ENCODE measurements around the gene CHMP2A.

GRCh38 chr19:58515259-58515658, 39.6 kb downstream of the CHMP2A start:
- TF ChIP-seq RFX5 (IDR thresholded peaks at IDR 0.05; ENCODE audit: low read depth, low read length) (no peak), TAF1 (IDR thresholded peaks at IDR 0.05; ENCODE audit: borderline replicate concordance, low read depth, low read length) (no peak), SUPT20H (IDR thresholded peaks at IDR 0.05; ENCODE audit: borderline replicate concordance, control insufficient read depth, low read depth, low read length) (no peak), NR2C2 (IDR thresholded peaks at IDR 0.05; ENCODE audit: borderline replicate concordance, control insufficient read depth, insufficient read length, low read depth) (no peak), CTCF (IDR thresholded peaks at IDR 0.05 in 2 of 3, conservative IDR thresholded peaks at IDR 0.05 in 1 of 3; ENCODE audit: control insufficient read depth in 2 of 3, extremely low read depth in 1 of 3, insufficient read depth in 1 of 3, low read depth in 3 of 3, low read length in 3 of 3) (no peak), EGR1 (IDR thresholded peaks at IDR 0.05; ENCODE audit: borderline replicate concordance in 1 of 2, low read depth in 2 of 2, low read length in 2 of 2) (no peak), E2F4 (IDR thresholded peaks at IDR 0.05; ENCODE audit: low read depth, low read length) (no peak), IKZF2 (IDR thresholded peaks at IDR 0.05) (no peak), GABPA (IDR thresholded peaks at IDR 0.05; ENCODE audit: low read depth) (no peak), SP1 (IDR thresholded peaks at IDR 0.05; ENCODE audit: low read depth, low read length) (no peak)

Measured in GM12878 (cell line).